ENCODE data around the gene CCDC39. TPM values are rescaled to one million over a fixed set of nuclear protein-coding genes. Genes with fewer than 3 reads are reported as not detected.
"Not testable (repeated sequence)": the region's sequence is repeated elsewhere in the genome, so short reads cannot be mapped to it uniquely, and the experiment has no call there.

The CCDC39 gene
- polyA plus RNA-seq, 1 donor, result 2.7 TPM

DNA sequence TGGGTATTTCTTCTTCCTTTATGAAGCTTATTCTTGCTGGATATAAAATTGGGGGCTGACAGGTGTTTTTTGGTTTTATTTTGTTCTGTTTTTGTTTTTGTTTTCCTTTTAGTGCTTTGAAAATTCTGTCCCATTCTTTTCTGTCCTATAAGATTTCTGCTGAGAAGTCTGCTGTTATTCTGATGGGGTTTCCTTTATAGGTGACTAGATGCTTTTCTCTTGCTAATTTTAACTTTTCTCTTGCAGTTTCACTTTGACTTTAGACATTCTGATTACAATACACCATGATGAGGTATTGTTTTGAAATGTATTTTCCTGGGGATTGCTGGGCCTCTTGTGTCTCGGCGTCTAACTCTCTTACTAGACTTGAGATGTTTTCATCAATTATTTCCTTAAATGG, 54.6 kb downstream of the CCDC39 start:
- DNase-seq (ENCODE audit: low read depth), result no peak

DNA sequence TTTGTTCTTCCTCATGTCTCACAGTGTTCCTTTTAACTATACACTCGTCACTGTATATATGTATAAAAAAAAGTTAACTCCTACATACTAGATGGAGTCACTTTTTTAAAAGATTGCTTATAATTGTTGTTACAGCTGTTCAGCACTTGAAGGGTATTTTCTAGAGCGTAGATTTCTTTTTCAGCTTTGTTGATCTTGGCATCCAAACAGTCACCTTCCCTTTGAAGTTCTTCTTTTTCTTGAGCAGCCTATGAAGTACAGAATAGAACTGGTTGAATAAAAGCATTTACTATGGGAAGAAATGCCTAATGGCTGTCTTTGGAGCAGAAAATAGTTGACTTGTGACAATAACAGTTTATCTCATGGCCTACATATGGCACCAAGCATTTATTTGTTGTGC, 59.6 kb downstream of the CCDC39 start:
- no peak for DNase-seq (ENCODE audit: low read depth)

- not testable (repeated sequence) for DNase-seq (ENCODE audit: low read depth)
Observed at GRCh38 chr3:180618563-180618962, 60.7 kb downstream of the CCDC39 start.

GRCh38 chr3:180617049-180617448, 62.2 kb downstream of the CCDC39 start:
- DNase-seq (ENCODE audit: low read depth), result no peak

DNA sequence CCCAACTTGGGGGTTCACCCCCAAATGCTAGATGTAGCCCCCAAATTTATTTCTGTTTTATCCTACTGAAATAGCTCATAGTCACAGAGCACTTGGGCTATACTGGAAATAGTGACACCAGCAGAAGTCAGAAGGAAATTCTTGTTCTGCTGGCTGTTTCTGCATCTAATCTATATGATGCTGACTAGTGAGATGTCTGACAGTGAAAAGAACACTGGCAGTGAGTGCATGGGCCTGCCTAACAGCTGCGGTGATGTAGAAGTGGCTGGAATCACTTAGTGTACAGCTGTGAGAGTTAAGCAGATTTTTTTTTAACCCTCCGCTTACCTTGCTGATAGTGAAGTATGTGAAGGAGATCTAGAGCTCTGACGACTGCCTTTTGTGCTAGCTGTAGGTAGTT, 63.3 kb downstream of the CCDC39 start:
- no peak for DNase-seq (ENCODE audit: low read depth)

DNA sequence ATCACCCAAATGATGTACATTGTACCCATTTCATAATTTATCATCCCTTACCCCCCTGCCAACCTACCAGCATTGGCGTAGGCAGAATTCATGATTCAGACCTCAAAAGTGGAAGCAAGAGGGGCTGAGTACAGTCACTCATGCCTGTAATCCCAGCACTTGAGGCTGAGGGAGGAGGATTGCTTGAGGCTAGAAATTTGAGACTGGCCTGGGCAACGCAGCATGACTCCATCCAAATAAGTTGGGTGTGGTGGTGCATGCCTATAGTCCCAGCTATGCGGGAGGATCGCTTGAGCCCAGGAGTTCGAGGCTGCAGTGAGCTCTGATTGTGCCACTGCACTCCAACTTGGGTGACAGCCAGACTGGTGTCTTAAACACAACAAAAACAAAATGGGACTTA, 66.9 kb downstream of the CCDC39 start:
- no peak for DNase-seq (ENCODE audit: low read depth)

GRCh38 chr3:180611006-180611405, 68.3 kb downstream of the CCDC39 start:
- no peak for DNase-seq (ENCODE audit: low read depth)

GRCh38 chr3:180601688-180602666, 77.3 kb downstream of the CCDC39 start, which contains the start of gene TTC14:
TSS of gene TTC14 (plus strand) at chr3:180602163. CDS start at chr3:180602262, 99 bp downstream.
- DNase-seq (ENCODE audit: low read depth), result peak; percentile 89

- DNase-seq (ENCODE audit: low read depth), result no peak
Observed at GRCh38 chr3:180600473-180600872, 78.8 kb downstream of the CCDC39 start.

DNA sequence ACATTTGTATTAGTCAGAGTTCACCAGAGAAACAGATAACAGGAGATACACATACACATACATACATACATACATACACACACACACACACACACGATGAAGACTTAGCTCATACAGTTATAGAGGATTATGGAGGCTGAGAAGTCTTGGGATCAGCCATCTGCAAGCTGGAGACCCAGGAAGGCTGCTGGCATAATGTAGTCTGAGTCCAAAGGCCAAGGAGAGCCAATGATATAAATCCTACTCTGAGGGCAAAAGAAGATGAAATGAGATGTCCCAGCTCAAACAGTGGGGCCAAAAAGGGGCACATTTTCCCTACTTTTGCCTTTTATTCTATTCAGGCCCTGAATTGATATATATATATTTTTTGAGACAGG, 83.7 kb downstream of the CCDC39 start:
- no peak for DNase-seq (ENCODE audit: low read depth)

DNA sequence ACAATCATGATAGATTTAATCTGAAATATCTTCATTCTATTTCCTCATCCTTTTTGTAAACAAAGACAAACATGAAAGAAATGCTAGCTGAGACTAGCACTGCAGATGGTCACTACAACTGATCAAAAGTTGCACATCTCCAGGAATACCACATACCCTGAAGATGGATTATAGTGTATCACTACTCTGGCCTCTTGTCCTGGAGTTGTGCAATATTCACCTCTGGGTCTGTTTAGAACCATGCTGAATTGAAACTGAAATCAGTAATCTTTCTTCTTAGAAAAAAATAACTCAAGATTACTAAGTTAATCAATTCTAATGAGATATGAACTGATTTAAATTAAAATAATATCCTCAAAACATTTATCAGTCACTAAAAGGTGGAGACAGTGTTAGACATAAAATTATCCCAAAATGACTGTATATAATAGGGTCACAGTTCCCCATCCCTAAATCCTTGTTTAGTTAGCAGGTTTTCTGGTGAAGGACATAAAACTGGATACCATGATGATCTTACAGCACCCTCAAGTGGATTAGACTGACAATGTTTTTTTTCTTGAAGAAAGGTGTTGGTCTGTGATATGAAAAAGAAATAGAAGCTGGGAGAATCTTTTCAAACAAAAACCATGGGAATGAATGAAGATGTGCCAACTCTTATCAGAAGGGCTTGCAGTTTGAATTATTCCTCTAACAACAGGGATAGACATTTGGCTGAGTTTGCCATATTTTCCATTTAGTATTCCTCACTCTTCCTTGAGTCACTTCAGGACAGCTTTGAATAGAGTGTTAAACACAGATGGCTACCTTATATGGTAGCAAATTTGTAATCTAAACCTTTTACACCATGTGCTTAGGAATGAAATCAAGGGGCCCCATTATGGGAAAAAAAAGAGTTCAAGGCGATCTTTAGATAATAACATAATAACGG, 84.4 kb downstream of the CCDC39 start:
- DNase-seq (ENCODE audit: low read depth), result no peak

- not testable (repeated sequence) for DNase-seq (ENCODE audit: low read depth)
Observed at GRCh38 chr3:180593631-180594030, 85.7 kb downstream of the CCDC39 start.

DNA sequence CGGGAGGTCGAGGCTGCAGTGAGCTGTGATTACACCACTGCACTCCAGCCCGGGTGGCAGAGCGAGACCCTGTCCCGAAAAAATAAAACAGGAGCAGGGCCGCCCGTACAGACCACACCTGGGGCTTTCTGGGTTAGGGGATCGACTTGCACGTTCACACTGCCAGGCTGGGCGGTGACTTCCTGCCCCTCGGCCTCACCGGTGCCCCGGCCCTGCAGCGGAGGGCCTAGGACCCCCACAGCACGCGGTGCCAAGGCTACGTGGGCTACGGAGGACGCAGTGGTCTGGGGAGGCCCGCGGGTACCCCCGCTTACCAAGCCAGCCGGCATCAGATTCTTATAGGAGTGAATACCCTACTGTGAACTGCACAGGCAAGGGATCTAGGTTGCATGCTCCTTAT, 88.9 kb downstream of the CCDC39 start:
- DNase-seq (ENCODE audit: low read depth), result no peak

DNA sequence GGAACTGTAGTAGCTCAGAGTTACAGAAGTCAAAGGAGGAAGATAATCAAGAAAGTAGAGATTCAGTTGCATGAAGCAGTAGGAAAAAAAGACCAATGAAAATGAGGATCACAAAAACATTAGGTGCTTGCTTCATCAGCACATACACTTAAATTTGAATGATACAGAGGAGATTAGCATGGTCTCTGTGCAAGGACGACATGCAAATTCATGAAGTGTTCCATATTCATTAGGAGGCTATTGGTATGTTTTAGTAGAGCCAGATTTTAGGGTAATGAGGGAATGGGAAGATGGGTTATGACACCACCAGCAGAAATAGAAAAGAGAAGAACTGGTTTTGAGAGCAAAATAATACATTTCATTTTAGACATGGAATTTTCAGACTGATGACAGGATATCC, 98.4 kb downstream of the CCDC39 start:
- no peak for DNase-seq (ENCODE audit: low read depth)

DNA sequence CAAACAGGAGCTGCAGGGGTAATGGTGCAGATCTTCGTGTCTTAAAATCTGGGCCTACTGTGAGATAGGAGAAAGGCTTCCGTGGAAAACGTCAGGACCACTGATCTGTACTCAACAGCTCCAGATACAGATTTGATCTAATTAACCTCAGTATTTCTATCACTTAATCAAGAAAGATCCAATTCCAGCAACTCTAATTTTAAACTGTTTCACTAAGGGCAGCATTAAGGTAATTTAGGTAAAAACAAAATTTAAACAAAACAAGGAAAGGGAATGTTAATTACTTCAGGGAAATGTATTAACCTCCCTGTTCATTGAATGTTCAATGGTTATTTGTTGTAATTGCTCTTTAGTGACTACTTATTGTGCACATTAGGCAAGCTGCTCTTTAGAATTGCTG, 103.7 kb downstream of the CCDC39 start:
- no peak for DNase-seq (ENCODE audit: low read depth)

- DNase-seq (ENCODE audit: low read depth), result no peak
Observed at GRCh38 chr3:180571831-180572598, 107.3 kb downstream of the CCDC39 start.

GRCh38 chr3:180570238-180570637, 109.1 kb downstream of the CCDC39 start:
- no peak for DNase-seq (ENCODE audit: low read depth)

- no peak for DNase-seq (ENCODE audit: low read depth)
Observed at GRCh38 chr3:180564676-180565075, 114.6 kb downstream of the CCDC39 start.

Data from forelimb muscle (tissue), 1 donor.